ENCODE measurements around the gene ARNT2.

DNA sequence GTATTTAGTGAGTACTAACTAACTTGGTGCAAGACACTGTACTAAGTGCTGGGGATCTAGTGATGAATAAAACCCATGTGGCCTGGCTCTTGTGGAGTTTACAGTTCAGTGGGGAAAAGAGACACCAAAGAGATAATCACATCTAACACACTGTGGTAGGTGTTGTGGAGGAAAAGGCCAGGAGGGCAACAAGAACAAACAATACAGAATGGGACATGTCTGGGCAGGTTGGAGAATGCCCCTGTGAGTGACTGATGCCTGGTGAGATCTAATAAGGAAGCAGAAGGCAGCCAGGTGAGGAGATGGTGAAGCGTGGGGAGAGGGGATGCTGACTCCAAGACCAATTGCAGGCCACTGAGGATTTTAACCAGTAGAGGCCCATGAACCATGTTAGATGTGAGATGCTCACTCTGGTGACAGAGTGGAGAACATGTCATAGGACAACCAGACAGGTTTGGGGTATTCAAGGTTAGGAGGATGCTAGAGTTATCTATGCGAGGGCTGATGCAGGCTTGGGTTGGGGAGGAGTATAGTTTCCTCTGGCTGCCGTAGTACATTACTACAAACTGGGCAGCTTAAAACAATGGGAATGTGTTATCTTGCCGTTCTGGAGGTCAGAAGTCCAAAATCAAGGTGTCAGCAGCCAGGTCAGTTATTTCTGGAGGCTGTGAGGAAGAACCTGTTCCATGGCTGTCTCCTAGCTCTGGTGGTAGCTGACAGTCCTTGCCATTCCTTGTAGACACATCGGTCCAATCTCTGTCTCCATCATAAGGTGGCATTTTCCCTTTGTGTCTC is 81.4 kb downstream of the ARNT2 start:
- TF ChIP-seq CTCF (conservative IDR thresholded peaks at IDR 0.05; ENCODE audit: low read length): no peak
- TF ChIP-seq EZH2phosphoT487 (IDR thresholded peaks at IDR 0.05; ENCODE audit: borderline replicate concordance, low read depth, low read length): no peak

Measured in OCI-LY7 (cell line).